Lower lobe of right lung (tissue), 2 donors: ENCODE data around the gene LIG3. TPM values are rescaled to one million over a fixed set of nuclear protein-coding genes. Genes with fewer than 3 reads are reported as not detected.
"Not testable (repeated sequence)": the region's sequence is repeated elsewhere in the genome, so short reads cannot be mapped to it uniquely, and the experiment has no call there.

Experiments
- ATAC-seq, 2 donors: fragments of 200-7000 bp; cut with Tn5 transposase; one replicate each; pipeline ENCODE4 v1.9.1; 2020 to 2022; ENCODE audit warnings: mild to moderate bottlenecking in 2 of 2, moderate library complexity in 2 of 2
- DNase-seq: peaks from one replicate; pipeline ENCODE4 v3.0.0-alpha.2; 2020
- H3K27ac ChIP-seq: fragments of 200-600 bp; one replicate; pipeline ENCODE4 v1.8.0; 2022
- H3K27me3 ChIP-seq: fragments of 200-600 bp; one replicate; pipeline ENCODE4 v1.8.0; 2022; ENCODE audit warnings: low read depth
- H3K36me3 ChIP-seq: fragments of 200-600 bp; one replicate; pipeline ENCODE4 v1.8.0; 2022; ENCODE audit warnings: mild to moderate bottlenecking
- H3K4me1 ChIP-seq: fragments of 200-600 bp; one replicate; pipeline ENCODE4 v1.8.0; 2022
- H3K4me3 ChIP-seq: fragments of 200-600 bp; one replicate; pipeline ENCODE4 v1.8.0; 2022; ENCODE audit warnings: mild to moderate bottlenecking
- H3K9me3 ChIP-seq: fragments of 200-600 bp; one replicate; pipeline ENCODE4 v1.8.0; 2022
- CTCF ChIP-seq: fragments of 200-600 bp; IDR thresholded peaks from one replicate; pipeline ENCODE4 v1.8.0; 2022; ENCODE audit warnings: antibody characterized with exemption, mild to moderate bottlenecking
- intact Hi-C: fragments of 100-400 bp; cut with DNase I; formaldehyde crosslinking; loops from one replicate; pipeline ENCODE4 v1.11.0; 2022
- total RNA-seq: library from RNA; stranded (reverse); fragmentation: NEBNext Ultra II Directional; extraction: Animal tissue kit (Norgen Biotek cat#: 25700); gene quantifications from one replicate; pipeline ENCODE4 v1.2.1, GENCODE V29; 2021
- donor health status: DM: no; HTN: yes; CAD: no; lungs with severe emphysema.

Gene LIG3
- total RNA-seq, 1 donor from 2014 or later, result 26.6 TPM

- H3K27ac ChIP-seq, result no peak overlapping the region
- no peaks in the 10 kb centered on the region for H3K9me3 ChIP-seq
- intact Hi-C loops, result no loop called here
Observed at GRCh38 chr17:35019386-35020179, 39.3 kb downstream of the LIG3 start.

GRCh38 chr17:35021520-35022380, 41.4 kb downstream of the LIG3 start:
- TF ChIP-seq CTCF, result no peak
- ATAC-seq (no peak), DNase-seq (no peak)
- Histone ChIP-seq H3K27ac (peak overlapping the region; percentile 78), H3K9me3 (no peaks in the 10 kb centered on the region), H3K27me3 (no peaks in the 10 kb centered on the region), H3K4me3 (no peak overlapping the region), H3K4me1 (peaks cover 18% of the 10 kb centered on the region), H3K36me3 (peaks cover 38% of the 10 kb centered on the region)
- intact Hi-C loops, result no loop called here

More at GRCh38 chr17:35019386-35020179, 39.3 kb downstream of the LIG3 start:
- Histone ChIP-seq H3K4me1 (peaks cover 18% of the 10 kb centered on the region), H3K4me3 (no peak overlapping the region), H3K27me3 (no peaks in the 10 kb centered on the region), H3K36me3 (peaks cover 39% of the 10 kb centered on the region)
- TF ChIP-seq CTCF, result no peak
- ATAC-seq (no peak), DNase-seq (no peak)

- Histone ChIP-seq H3K4me3 (no peak overlapping the region), H3K4me1 (peaks cover 18% of the 10 kb centered on the region), H3K27ac (peak overlapping the region; percentile 78), H3K36me3 (peaks cover 31% of the 10 kb centered on the region), H3K27me3 (no peaks in the 10 kb centered on the region), H3K9me3 (no peaks in the 10 kb centered on the region)
- TF ChIP-seq CTCF, result peak; percentile 11
- intact Hi-C loops, result no loop called here
- ATAC-seq (peak; percentile 96), DNase-seq (peak; percentile 87)
Observed at GRCh38 chr17:35022536-35023063, 42.3 kb downstream of the LIG3 start.

DNA sequence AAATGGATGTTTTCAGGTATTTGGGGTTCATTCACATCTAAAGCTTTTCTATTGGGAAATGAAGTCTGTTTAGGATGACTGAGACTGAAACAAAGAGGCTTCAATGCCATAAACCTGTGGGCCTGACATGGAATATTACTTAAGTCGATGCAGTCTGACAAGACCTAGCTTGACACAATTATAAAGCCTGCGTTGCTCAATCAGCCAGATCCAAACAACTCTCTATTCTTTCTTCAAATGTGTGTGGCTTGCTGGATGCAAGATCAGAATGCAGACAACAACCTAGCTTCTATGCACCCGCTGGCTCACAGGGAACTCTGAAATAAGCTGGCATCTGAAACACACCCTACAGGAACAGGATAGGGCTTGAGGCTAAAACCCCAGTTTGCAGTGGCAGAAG, 43.2 kb downstream of the LIG3 start:
- DNase-seq, result no peak
- Histone ChIP-seq H3K4me3 (no peak overlapping the region), H3K36me3 (peaks cover 31% of the 10 kb centered on the region), H3K27me3 (no peaks in the 10 kb centered on the region), H3K9me3 (no peaks in the 10 kb centered on the region), H3K4me1 (peaks cover 18% of the 10 kb centered on the region), H3K27ac (peak overlapping the region; percentile 78)
- intact Hi-C loops, result no loop called here
- ATAC-seq, result no peak
- TF ChIP-seq CTCF, result no peak

DNA sequence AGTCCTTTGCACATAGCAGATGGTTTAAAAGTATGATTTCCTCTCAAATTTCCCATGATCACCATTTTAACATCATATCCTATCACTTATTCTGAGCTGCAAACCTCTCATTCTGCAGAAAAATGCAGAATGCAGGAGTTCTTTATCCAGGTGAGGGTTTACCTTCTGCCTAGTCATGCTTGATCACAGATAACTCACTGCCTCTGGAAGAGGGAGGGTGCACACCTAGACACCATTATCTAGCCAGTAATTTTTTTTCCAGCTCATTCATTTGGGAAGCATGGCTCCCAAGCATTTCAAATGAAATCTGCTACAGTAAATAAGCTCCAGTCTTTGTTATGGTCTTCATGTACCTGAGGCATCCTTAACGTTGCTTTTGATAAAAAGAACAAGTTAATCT, 45.2 kb downstream of the LIG3 start:
- Histone ChIP-seq H3K4me1 (peaks cover 18% of the 10 kb centered on the region), H3K27ac (no peak overlapping the region)

DNA sequence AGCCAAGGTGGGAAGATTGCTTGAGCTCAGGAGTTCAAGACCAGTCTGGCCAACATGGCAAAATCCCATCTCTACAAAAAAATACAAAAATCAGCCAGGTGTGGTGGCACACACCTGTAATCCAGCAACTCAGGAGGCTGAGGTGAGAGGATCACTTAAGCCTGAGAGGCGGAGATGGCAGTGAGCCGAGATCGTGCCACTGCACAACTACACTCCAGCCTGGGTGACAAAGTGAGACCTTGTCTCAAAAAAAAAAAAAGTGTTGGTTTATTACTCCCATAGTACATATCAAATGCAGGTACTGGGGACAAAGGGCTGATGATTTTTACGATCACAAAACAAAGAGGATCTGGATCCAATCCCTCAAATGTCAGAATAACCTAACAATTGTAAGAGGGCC, 47.8 kb downstream of the LIG3 start:
- ATAC-seq, H3K9me3 ChIP-seq, H3K27me3 ChIP-seq, H3K4me1 ChIP-seq, intact Hi-C loops, H3K4me3 ChIP-seq, H3K27ac ChIP-seq, DNase-seq: not testable (repeated sequence)
- H3K36me3 ChIP-seq, result peaks cover 22% of the 10 kb centered on the region

More for the DNA sequence above, 45.2 kb downstream of the LIG3 start:
- H3K36me3 ChIP-seq, result peaks cover 29% of the 10 kb centered on the region
- intact Hi-C loops, result no loop called here
- DNase-seq, result no peak
- no peak for ATAC-seq
- no peaks in the 10 kb centered on the region for H3K9me3 ChIP-seq
- no peak overlapping the region for H3K4me3 ChIP-seq
- H3K27me3 ChIP-seq, result no peaks in the 10 kb centered on the region
- TF ChIP-seq CTCF, result no peak
